GM21381 (cell line): Measurements from ENCODE around the gene ADAM8.

Experiments used
- ATAC-seq: cut with Tn5 transposase; IDR thresholded peaks from one replicate; pipeline ENCODE4 v1.9.1; 2021; ENCODE audit warnings: mild to moderate bottlenecking, moderate library complexity; ENCODE audit not compliant: unreplicated experiment

ADAM8 gene

DNA sequence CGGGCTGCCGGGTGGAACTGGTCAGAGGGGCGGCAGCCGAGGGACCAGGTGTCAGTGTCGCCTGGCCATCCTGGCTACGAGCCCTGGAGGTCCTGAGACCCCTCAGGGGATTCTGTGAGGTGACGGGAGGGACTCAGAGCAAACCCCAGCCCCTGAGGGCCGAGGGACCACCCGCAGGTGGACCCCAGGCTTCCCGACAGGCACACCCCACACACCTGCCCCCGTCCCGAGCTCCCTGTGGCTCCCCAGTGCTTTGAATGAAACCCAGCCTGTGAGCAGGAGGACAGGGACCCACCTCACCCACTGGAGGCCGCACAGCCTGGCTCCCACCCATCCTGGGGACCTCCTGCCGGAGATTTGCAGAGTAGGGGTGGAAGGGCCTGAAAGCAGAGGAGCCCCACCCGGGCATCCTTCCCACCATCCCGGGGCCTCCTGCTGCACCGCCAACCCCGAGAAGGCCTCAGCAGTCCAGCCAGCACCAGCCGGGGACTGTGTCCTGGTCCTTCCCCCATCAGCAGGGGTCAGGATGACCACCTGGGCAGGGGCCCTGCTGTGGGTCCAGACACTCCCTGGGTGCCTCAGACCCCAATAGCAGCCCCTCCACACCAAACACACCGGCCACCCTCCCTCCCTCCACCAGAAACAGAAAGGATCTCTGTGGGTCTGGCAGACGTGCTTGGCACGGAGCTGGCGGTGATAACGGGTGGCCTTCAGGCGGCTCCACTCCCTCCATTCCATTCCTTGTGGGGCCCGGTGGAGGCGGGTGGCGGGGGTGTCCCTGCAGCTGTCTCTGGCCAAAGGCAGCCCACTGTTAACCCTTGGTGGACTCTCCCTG is 25.1 kb downstream of the ADAM8 start:
- no peak for ATAC-seq

DNA sequence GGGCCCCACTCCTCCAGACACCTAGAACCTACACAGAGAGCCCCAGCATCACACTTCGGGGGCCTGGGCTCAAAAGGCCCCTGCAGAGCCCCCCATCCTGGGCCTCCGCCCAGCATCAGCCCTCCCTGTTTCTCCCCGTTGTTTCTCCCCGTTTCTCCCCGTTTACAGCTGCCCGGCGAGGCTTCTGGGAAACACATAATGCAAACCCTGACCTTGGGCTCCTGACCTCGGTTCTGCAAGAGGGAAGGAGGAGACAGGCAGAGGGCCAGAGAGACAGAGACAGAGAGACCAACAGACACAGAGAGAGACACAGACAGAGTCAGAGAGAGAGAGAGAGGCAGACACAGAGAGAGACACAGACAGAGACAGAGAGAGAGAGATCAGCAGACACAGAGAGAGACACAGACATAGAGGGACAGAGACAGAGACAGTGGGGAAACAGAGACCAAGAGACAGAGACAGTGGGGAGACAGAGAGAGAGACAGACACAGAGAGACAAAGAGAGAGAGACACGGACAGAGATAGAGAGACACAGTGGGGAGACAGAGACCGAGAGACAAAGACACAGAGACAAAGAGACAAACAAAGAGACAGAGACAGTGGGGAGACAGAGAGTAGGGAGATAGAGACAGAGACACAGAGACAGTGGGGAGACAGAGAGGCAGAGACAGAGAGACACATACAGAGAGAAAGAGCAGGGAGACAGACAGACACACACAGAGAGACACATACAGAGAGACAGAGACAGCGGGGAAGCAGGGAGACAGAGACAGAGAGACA is 26.5 kb downstream of the ADAM8 start:
- ATAC-seq: no peak

DNA sequence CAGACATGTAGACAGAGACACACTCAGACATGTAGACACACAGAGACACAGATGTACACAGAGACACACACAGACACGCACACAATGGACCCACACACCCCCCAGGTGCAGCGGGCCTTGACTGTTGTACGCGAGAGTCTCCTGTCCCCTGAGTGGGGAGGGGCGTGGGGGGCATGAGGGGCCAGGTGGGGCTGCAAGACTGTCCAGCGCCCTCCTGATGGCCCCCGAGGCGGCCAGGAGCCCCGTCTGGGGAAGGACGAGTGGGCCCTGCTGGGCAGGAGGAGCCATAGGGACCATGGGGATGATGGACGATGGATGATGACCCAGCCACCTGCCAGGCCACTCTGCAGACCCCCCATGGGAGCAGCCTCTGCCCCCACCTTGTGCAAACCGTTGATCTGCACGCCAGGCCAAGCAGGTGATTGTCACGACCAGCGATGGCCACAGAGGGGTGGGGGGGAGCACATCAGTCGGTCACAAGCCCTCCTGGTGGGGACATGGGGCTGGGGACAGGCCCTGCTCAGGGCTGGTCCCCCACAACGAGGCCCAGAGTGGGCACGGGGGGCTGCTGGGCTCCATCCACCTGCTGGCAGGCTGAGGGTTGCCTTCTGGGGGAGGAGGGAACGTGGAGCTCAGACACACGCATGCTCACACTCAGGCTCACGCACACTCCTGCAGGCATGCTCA is 27.4 kb downstream of the ADAM8 start:
- no peak for ATAC-seq

DNA sequence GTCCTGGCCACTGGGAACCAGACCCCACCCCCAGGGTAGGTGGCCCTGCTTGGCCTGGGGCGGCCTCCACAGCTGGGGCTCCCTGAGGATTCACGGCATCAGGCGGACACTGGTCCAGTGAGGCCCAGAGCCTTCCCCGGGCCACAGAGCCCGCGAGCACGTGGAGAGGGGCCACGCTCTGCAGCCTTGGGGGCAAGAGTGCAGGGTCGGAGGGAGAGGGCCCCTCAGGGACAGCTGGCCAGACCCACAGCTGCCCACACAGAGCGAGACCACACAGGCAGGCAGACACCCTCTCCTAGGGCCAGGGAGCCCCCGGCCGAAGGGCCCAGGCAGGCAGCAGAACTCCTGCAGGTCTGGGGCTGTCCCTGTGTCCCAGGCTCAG is 28.3 kb downstream of the ADAM8 start:
- ATAC-seq: no peak

DNA sequence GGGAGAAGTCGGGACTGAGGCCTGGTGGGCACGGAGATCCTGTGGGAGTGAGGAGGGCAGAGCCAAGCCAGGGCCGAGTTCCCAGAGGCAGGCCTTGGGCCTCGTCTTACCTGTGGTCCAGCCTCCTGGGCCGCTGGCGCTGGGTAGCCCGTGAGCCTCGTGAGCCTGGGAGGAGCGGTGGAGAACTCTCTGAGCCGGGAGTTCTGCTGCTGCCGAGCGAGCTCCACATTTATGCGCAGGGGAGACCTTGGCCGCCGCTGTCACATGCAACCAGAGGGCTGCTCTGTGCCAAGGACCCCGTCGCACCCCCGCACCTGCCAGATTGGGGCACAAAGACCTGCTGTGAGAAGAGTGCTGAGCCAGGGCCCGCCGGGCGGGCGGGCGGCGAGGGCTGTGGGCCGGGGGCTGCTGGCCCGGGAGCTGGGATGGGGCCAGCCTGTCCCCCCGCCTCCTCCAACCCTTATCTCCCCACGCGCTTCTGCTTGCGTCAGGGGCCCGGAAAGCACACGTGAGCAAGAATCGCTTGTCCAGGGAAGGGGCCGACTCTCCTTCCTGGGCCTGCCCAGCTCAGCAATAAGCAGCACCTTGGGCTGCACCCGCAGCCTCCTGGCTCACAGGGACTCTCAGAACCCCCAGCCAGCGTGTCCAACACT is 28.9 kb downstream of the ADAM8 start:
- ATAC-seq: no peak

DNA sequence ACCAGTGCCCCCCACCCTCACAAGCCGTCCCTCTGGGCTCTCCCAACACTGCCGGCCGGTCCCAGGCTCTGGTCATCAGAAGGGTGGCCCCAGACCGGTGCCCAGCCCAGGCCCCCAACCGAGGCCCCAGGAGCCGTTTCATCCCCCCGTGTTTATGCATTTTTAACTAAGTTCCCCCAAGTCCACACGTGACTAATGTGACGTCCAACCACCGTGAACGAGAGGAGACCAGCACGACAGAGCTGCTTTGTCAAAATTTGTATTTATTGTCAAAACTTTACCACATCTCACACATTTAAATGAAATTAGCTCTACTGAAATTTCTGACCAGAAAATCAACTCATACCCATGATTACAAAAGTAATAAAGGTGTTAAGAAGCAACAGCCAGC is 30.4 kb downstream of the ADAM8 start:
- ATAC-seq: no peak

DNA sequence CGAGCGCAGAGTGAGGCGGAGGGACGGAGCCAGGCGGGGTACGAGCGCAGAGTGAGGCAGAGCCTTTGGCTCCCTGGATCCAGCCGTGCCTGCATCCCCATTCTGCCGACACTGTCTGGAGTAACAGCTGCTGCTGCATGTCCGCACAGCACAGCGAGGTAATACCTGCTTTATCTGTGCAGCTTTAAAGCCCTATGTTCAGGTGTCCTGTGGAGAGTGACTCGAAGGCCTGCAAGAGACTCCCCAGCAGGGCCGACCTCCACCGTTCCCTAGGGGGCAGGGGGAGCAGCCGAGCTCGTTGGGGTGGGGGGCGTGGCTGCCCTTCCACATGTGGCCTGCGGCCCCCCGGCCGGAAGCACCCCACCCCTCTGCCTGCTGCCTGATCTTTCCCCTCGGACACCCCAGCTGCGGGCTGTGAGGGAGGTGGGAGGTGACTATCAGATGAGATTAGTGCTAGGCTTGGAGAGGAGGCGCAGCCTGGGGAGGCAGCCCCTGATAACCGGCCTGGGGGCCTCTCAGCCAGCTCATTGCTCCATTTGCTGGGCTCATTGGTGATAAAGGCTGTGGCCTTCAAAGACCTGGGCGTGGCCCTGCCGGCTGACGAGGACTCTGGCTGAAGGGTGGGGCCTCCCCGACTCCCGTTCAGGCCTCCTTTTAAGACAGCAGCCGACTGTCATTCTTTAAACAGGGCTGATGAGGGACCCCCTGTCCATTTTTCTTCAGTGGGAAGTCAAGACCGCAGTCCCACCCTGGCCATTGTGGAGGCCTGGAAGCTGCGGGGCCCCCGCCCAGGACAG is 31.0 kb downstream of the ADAM8 start:
- no peak for ATAC-seq

DNA sequence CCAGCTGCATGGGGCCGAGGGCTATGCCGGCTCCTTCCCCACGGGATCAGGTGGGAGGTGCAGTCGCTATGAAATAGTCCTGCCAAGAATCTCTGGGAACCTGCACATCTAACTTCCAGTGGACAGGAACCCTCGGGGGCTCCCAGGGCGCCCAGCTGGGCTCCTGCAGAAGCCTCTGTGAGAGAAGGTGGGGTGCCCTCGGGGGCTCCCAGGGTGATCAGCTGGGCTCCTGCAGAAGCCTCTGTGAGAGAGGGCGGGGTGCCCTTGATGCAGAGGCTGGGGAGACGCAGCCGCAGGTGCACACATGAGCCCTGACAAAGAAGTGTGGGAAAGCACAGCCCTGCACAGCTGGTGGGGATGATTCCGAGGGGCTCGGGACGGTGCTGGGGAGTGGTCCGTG is 33.1 kb downstream of the ADAM8 start:
- no peak for ATAC-seq

DNA sequence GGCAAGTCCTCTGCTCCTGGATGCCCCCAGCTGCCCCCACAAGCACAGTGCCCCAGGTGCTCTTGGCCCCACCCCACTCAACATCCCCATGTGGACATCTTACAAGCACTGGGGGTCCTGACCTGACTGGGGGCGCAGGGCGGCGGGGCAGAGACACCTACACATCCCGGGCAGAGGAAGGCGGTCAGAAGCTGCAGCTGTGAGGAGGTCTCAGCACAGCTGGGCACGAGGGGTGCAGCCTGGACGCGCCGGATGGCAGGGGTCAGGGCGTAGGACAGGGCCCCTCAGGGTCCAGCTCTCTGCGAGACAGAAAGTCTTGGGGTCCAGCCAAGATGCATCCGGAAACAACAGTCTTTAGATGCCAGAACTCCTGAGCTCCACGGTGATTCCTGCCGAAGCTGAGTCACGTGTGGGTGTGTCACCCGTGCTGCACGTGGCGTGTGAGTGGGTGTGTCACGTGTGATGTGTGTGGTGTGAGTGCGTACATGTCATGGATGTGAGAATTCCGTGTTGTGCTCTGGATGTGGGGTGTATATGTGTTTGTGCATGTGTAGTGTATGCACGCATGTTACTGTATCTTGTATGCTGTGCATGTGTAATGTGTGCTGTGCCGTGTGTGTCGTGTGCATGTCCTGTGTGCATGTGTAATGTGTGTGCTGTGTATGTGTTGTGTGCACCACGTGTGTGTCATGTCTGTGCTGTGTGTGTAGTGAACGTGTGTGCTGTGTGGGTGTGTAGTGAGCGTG is 33.9 kb downstream of the ADAM8 start:
- ATAC-seq: no peak

DNA sequence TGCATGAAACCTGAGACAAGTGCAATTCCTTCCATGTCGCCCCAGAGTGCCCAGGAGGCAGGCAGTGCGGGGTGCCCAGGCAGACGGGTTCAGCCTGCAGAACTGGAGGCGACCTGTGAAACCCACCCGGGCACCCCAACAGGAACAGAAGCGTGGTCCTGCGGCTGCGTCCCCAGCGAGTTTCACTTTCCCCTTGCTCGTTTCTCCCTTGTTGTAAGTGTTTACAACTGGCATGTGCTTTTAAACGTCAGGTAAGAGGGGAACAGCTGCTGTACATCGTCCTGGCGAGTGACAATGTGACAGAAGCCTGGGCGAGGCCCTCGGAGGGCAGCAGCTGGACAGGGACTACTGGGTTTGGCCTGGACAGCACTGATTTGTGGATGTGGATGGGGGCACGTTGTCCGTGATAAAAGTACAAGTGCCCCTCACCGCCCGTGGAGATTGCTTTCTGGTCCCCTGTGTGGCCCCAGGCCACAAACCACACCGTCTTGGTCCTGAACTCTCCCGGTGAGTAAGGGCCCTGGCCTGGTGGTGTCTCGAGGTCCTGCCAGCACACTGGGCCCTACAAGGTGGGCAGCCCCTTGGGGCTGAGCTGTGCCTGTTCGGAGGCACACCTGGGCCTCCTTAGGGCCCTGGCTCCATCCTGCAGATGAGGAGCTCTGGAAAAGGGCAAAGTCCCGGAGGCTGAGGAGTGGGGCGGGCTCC is 35.0 kb downstream of the ADAM8 start:
- ATAC-seq: no peak

DNA sequence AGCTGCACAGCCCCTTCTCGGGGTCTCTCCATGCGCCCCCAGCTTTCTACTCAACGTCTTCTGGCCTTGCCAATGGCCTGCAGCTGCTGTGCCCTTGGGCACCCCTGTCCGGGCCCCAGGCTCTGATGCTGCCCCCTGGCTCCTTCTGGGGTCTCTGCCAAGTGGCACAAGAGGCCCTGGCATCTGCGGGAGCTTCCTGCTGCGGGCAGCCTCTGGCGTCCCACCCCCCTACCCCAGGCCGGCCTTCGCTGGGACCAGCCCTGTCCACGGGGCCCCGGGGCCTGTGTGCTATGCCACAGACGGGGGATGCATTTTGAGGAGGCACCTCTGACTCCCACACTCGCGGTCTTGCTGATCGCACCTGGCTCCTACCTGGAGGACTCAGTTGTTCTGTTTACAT is 36.7 kb downstream of the ADAM8 start:
- no peak for ATAC-seq

DNA sequence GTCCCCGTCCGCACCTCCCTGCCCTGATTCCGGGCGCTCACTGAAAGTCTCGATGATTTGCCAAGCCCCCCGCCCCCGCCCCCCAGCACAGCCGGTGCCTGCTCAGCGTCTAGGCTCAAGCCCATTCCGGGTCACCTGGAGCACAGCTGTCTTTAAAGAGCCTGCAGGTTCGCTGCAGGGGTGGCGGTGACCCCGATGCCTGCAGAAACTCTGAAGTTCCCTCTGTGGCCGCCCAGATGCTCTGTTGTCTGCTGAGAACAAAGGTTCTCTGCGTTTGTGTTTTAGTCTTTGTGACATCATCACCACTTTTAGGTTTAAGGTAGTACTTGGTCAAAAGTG is 38.2 kb downstream of the ADAM8 start:
- ATAC-seq: no peak

DNA sequence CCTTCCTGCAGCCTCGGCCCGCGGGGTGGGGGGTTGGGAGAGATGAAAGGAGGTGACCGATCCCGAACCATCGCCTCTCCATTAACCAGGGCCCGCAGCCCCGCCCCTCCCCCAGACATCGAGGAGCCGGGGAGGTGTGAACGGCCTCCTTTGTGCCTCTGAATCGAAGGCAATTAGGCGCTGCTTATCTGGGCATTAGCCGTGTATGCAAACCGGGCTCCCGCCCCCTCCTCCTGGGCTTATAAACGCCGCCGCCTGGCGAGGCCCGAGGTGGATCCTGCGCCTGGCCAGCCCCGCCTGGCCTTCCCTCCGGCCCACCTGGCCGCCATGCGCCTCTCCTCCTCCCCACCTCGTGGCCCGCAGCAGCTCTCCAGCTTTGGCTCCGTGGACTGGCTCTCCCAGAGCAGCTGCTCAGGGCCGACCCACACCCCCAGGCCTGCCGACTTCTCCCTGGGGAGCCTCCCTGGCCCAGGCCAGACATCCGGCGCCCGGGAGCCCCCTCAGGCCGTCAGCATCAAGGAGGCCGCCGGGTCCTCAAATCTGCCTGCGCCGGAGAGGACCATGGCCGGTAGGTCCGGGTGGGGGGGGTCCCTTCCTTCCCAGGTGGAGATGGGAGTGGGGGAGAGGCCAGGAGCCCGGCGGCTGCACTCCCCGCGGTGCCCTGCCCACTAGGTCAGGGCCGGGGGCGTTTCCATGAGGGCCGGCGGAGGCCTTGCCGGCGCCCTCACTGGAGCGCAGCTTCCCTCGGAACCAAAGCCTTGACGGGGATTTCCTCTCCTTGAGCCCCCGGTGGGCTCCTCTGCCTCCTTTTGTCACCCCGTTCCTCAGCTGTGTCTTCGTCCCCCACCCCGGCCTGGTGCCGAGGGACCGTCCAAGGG is 38.8 kb downstream of the ADAM8 start, which contains the start of gene VENTX:
Gene VENTX, plus strand, starts transcription at position 268 of the 878 bp plus-strand sequence. Its CDS starts 60 bp downstream, at position 328.
- no peak for ATAC-seq

DNA sequence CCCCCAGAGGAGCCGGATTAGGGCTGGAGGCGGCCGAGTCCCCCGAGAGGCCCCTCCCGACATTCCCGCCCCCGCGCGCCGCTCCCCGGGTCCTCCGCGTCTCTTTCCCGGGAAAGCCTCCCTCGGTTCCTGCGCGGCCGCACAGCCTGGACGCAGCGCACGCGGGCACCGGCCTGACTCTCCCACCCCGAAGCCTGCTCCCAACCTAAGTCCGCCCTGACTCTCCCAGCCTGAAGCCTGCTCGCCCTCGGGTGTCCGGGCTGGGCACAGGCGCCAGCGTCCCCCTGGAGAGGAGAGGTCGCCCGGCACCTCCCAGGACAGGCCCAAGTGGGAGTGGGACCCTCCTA is 39.5 kb downstream of the ADAM8 start:
- ATAC-seq: no peak

DNA sequence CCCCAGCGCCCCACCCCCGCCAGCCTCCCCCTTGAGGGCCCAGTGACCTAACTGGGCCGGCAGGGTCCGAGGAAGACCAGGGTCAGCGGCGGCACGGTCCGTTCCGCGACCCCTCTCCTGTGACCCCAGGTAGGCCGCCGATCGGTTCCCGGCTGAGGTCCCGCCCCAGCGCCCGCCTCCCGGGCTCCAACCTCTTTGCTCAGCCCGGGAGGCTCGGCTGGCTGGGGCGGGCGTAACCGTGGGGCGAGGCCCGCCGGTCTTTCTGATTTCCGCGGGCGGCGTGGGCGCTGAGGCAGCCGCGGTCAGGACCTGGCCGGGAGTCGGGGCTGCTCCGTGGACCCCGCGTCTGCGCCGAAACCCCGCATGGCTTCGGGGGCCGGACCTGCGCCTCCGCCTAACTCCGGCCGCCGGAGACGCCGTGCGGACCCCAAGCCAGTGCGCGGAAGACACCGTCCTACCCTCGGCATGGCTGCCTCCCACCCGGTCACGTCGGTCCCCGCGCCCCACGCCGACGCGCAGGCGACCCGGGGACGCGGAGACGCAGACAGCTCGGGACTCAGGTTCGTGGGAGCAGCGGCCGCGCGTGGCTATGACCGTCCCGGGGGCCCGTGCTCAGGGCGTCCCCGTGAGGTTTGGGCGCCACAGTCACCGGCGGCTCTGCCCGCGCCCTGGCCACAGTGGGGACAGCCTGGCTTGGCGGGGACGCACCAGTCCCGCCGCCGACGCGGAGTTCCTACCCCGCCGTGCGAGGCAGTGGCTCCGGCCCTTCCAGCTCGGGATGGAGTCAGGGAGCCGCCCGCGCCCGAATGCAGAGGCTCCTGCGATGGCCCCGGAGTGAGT is 40.0 kb downstream of the ADAM8 start:
- no peak for ATAC-seq

DNA sequence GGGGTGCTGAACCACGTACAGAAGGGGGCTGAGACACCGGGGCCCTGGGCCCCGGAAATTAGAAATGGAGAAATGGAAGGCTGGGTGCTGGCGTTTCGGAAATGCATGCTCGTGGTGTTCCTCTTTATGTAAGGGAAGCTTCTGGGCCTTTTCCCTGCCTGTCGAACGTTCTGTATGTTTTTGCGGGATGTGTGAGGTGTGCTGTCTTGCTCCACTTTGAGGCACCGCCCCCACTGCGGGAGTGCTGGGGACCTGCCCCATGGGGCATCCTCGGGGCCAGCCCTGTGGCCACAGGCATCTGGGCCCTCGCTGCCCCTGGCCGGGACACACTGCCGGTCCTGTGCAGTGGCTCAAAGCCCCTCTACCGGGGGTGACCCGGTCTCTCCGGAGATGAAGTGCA is 40.7 kb downstream of the ADAM8 start:
- ATAC-seq: no peak

DNA sequence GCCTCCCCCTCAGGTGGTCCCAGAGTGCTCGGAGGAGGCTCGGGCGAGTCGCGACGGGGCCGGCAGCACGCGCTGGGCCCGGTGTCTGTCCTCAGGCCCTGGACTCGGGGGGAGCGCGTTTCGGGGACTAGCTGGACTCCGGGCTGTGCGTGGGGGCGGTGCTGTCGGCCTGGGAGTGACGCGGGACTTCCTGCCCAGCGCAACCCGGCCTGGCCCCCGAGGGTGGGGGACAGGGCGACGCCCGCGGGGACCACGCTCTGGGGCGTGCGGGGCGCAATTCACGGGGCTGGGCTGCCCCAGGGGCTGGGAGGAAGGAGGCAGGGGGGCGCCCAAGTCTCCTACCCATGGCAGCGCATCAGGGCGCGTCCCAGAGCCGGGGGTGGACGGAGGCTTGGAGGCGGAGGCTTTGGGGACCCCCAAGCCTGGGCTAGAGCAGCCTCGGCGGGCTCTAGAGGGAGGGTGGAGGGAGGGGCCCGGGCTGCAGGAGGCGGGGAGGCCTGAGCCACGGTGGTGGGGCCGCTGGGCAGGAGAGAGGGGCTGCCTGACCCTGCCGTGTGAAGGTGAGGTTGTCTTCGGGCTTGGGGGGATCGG is 41.3 kb downstream of the ADAM8 start:
- ATAC-seq: no peak
